Right forelimb (tissue), 1 donor: Measurements from ENCODE around the gene TMEM213.

Experiments used
- DNase-seq: peaks from one replicate; pipeline ENCODE4 v3.0.0-alpha.2; 2018

TMEM213 gene

GRCh38 chr7:138878051-138878450 is 80.3 kb downstream of the TMEM213 start:
- no peak for DNase-seq

GRCh38 chr7:138878856-138879255 is 81.1 kb downstream of the TMEM213 start:
- no peak for DNase-seq

- DNase-seq = no peak
Observed at GRCh38 chr7:138879356-138879755, 81.6 kb downstream of the TMEM213 start.

GRCh38 chr7:138880881-138881578 is 83.2 kb downstream of the TMEM213 start:
- DNase-seq = no peak

- DNase-seq = no peak
Observed at GRCh38 chr7:138881579-138882188, 83.9 kb downstream of the TMEM213 start.

- DNase-seq = no peak
Observed at GRCh38 chr7:138882249-138882648, 84.5 kb downstream of the TMEM213 start.

- no peak for DNase-seq
Observed at GRCh38 chr7:138885383-138886147, 87.8 kb downstream of the TMEM213 start.

GRCh38 chr7:138886501-138886917 is 88.7 kb downstream of the TMEM213 start:
- no peak for DNase-seq

GRCh38 chr7:138887085-138887710 is 89.4 kb downstream of the TMEM213 start:
- DNase-seq = no peak
